ENCODE data around the gene BSND. TPM values are rescaled to one million over a fixed set of nuclear protein-coding genes. Genes with fewer than 3 reads are reported as not detected.

Gene BSND
- total RNA-seq, 8 experiments from 2014 or later: 0.13 to 0.95 (median 0.29) TPM; not detected in 2

- Histone ChIP-seq H3K4me1 (replicated peaks in 1 of 2) (peaks cover 0 to 3% of the 10 kb centered on the region in 2 donors), H3K4me3 (no peak overlapping the region), H3K27ac (no peak overlapping the region)
- in situ Hi-C loops (cut with MboI; ENCODE audit: low pct_unique_long_range_greater_than_20kb in 2 of 9, low sequenced_read_pairs in 9 of 9, unreplicated experiment in 9 of 9): no loop called here
- 67 to 95% (median 80%) methylated on average over 1 to 3 of the region's 9 CpGs; no CpG with 5 or more reads in 5 of the 10 experiments for WGBS, 10 experiments
- peak in 1 of 8 experiments; percentile 14 for ATAC-seq (replicated peaks in 6 of 8)
Measured at GRCh38 chr1:55049271-55049913, 50.7 kb downstream of the BSND start.

GRCh38 chr1:55049914-55050278 lies 51.2 kb downstream of the BSND start:
- Histone ChIP-seq H3K4me1 (replicated peaks in 1 of 2) (peaks cover 0 to 3% of the 10 kb centered on the region in 2 donors), H3K27ac (no peak overlapping the region), H3K4me3 (no peak overlapping the region)
- WGBS, 10 experiments: 54 to 100% (median 82%) methylated on average over 1 to 6 of the region's 9 CpGs; no CpG with 5 or more reads in 5 of the 10 experiments
- in situ Hi-C loops (cut with MboI; ENCODE audit: low pct_unique_long_range_greater_than_20kb in 2 of 9, low sequenced_read_pairs in 9 of 9, unreplicated experiment in 9 of 9): no loop called here
- peak in 2 of 8 experiments; percentile 12 to 18 for ATAC-seq (replicated peaks in 6 of 8)

GRCh38 chr1:55050283-55050682 lies 51.5 kb downstream of the BSND start:
- no peak overlapping the region for H3K27ac ChIP-seq
- peak in 5 of 8 experiments; percentile 24 to 93 (median 54) for ATAC-seq (replicated peaks in 6 of 8)
- 40 to 100% (median 80%) methylated on average over 1 to 6 of the region's 9 CpGs; no CpG with 5 or more reads in 3 of the 10 experiments for WGBS, 10 experiments
- in situ Hi-C loops (cut with MboI; ENCODE audit: low pct_unique_long_range_greater_than_20kb in 2 of 9, low sequenced_read_pairs in 9 of 9, unreplicated experiment in 9 of 9): no loop called here
- H3K4me3 ChIP-seq: no peak overlapping the region
- peaks cover 0 to 3% of the 10 kb centered on the region in 2 donors for H3K4me1 ChIP-seq (replicated peaks in 1 of 2)

GRCh38 chr1:55051169-55051568 lies 52.4 kb downstream of the BSND start:
- in situ Hi-C loops (cut with MboI; ENCODE audit: low pct_unique_long_range_greater_than_20kb in 2 of 9, low sequenced_read_pairs in 9 of 9, unreplicated experiment in 9 of 9): no loop called here
- no peak for ATAC-seq (replicated peaks in 6 of 8)
- H3K27ac ChIP-seq: no peak overlapping the region
- peaks cover 0 to 3% of the 10 kb centered on the region in 2 donors for H3K4me1 ChIP-seq (replicated peaks in 1 of 2)
- H3K4me3 ChIP-seq: no peak overlapping the region
- WGBS, 10 experiments: 93 to 100% (median 100%) methylated on average over 1 to 4 of the region's 5 CpGs; no CpG with 5 or more reads in 5 of the 10 experiments

- no peak overlapping the region for H3K4me3 ChIP-seq
- no peak overlapping the region for H3K27ac ChIP-seq
- no peak for ATAC-seq (replicated peaks in 6 of 8)
- WGBS, 10 experiments: 57 to 100% (median 76%) methylated on average over 2 to 9 of the region's 9 CpGs; no CpG with 5 or more reads in 3 of the 10 experiments
- peaks cover 0 to 3% of the 10 kb centered on the region in 2 donors for H3K4me1 ChIP-seq (replicated peaks in 1 of 2)
- in situ Hi-C loops (cut with MboI; ENCODE audit: low pct_unique_long_range_greater_than_20kb in 2 of 9, low sequenced_read_pairs in 9 of 9, unreplicated experiment in 9 of 9): no loop called here
Measured at GRCh38 chr1:55051621-55052020, 52.9 kb downstream of the BSND start.

- no peak overlapping the region for H3K27ac ChIP-seq
- H3K4me3 ChIP-seq: no peak overlapping the region
- in situ Hi-C loops (cut with MboI; ENCODE audit: low pct_unique_long_range_greater_than_20kb in 2 of 9, low sequenced_read_pairs in 9 of 9, unreplicated experiment in 9 of 9): no loop called here
- peaks cover 0 to 3% of the 10 kb centered on the region in 2 donors for H3K4me1 ChIP-seq (replicated peaks in 1 of 2)
- 38 to 92% (median 77%) methylated on average over 3 to 22 of the region's 29 CpGs; no CpG with 5 or more reads in 4 of the 10 experiments for WGBS, 10 experiments
- no peak for ATAC-seq (replicated peaks in 6 of 8)
Measured at GRCh38 chr1:55052221-55053142, 53.7 kb downstream of the BSND start.

- 57 to 95% (median 66%) methylated on average over 1 to 5 of the region's 7 CpGs; no CpG with 5 or more reads in 5 of the 10 experiments for WGBS, 10 experiments
- no peak overlapping the region for H3K4me3 ChIP-seq
- H3K4me1 ChIP-seq (replicated peaks in 1 of 2): peaks cover 0 to 3% of the 10 kb centered on the region in 2 donors
- no peak overlapping the region for H3K27ac ChIP-seq
- ATAC-seq (replicated peaks in 6 of 8): no peak
- in situ Hi-C loops (cut with MboI; ENCODE audit: low pct_unique_long_range_greater_than_20kb in 2 of 9, low sequenced_read_pairs in 9 of 9, unreplicated experiment in 9 of 9): no loop called here
Measured at GRCh38 chr1:55053265-55053954, 54.7 kb downstream of the BSND start.

GRCh38 chr1:55054396-55054795 lies 55.7 kb downstream of the BSND start:
- WGBS, 10 experiments: 95 to 100% (median 98%) methylated on average over 2 to 5 of the region's 5 CpGs; no CpG with 5 or more reads in 6 of the 10 experiments
- Histone ChIP-seq H3K27ac (no peak overlapping the region), H3K4me1 (replicated peaks in 1 of 2) (peaks cover 0 to 3% of the 10 kb centered on the region in 2 donors), H3K4me3 (no peak overlapping the region)
- no peak for ATAC-seq (replicated peaks in 6 of 8)
- in situ Hi-C loops (cut with MboI; ENCODE audit: low pct_unique_long_range_greater_than_20kb in 2 of 9, low sequenced_read_pairs in 9 of 9, unreplicated experiment in 9 of 9): no loop called here

- ATAC-seq (replicated peaks in 6 of 8): no peak
- 67 to 100% (median 89%) methylated on average over 1 to 6 of the region's 12 CpGs; no CpG with 5 or more reads in 1 of the 10 experiments for WGBS, 10 experiments
- no peak overlapping the region for H3K27ac ChIP-seq
- no peak overlapping the region for H3K4me3 ChIP-seq
- in situ Hi-C loops (cut with MboI; ENCODE audit: low pct_unique_long_range_greater_than_20kb in 2 of 9, low sequenced_read_pairs in 9 of 9, unreplicated experiment in 9 of 9): no loop called here
- H3K4me1 ChIP-seq (replicated peaks in 1 of 2): peaks cover 0 to 3% of the 10 kb centered on the region in 2 donors
Measured at GRCh38 chr1:55055084-55055882, 56.5 kb downstream of the BSND start.

GRCh38 chr1:55055951-55056631 lies 57.4 kb downstream of the BSND start:
- no peak for ATAC-seq (replicated peaks in 6 of 8)
- 87 to 94% (median 89%) methylated on average over 3 to 19 of the region's 42 CpGs; no CpG with 5 or more reads in 6 of the 10 experiments for WGBS, 10 experiments
- peaks cover 0 to 3% of the 10 kb centered on the region in 2 donors for H3K4me1 ChIP-seq (replicated peaks in 1 of 2)
- no peak overlapping the region for H3K27ac ChIP-seq
- in situ Hi-C loops (cut with MboI; ENCODE audit: low pct_unique_long_range_greater_than_20kb in 2 of 9, low sequenced_read_pairs in 9 of 9, unreplicated experiment in 9 of 9): no loop called here
- H3K4me3 ChIP-seq: no peak overlapping the region

- WGBS, 10 experiments: 88 to 100% (median 94%) methylated on average over 5 to 17 of the region's 20 CpGs; no CpG with 5 or more reads in 5 of the 10 experiments
Measured at GRCh38 chr1:55056632-55056992, 57.9 kb downstream of the BSND start.

More at GRCh38 chr1:55056632-55056992, 57.9 kb downstream of the BSND start:
- Histone ChIP-seq H3K4me3 (no peak overlapping the region), H3K27ac (no peak overlapping the region), H3K4me1 (replicated peaks in 1 of 2) (peaks cover 0 to 3% of the 10 kb centered on the region in 2 donors)
- in situ Hi-C loops (cut with MboI; ENCODE audit: low pct_unique_long_range_greater_than_20kb in 2 of 9, low sequenced_read_pairs in 9 of 9, unreplicated experiment in 9 of 9): no loop called here
- no peak for ATAC-seq (replicated peaks in 6 of 8)
